ENCODE results near the gene CTRL.
"Not testable (repeated sequence)": the region's sequence is repeated elsewhere in the genome, so short reads cannot be mapped to it uniquely, and the experiment has no call there.

CTRL gene

DNA sequence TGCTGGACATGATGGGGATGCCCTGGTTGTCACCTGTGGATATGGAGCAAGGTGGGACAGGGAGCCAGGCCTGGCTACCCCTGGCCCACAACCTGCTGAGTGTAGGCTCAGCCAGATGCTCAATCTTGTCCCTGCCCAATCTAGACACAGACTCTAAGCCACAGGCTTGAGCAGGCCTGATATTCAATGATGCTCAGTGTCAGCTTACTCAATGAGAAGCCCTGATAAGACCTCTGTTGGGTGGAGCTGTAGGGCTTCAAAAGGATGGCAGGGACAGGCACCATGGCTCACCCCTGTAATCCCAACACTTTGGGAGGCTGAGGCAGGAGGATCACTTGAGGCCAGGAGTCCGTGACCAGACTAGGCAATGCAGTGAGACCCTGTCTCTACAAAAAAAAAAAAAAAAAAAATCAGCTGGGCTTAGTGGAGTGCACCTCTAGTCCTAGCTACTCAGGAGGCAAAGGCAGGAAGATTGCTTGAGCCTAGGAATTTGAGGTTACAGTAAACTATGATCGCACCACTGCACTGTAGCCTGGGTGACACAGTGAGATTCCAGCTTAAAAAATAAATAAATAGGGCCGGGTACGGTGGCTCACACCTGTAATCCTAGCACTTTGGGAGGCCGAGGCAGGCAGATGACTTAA lies 8.9 kb upstream of the CTRL start:
- no peak for DNase-seq

- DNase-seq, result no peak
These were observed 8.1 kb upstream of the CTRL start for GRCh38 chr16:67939507-67940445.

GRCh38 chr16:67937713-67938112 lies 6.1 kb upstream of the CTRL start:
- DNase-seq, result not testable (repeated sequence)

DNA sequence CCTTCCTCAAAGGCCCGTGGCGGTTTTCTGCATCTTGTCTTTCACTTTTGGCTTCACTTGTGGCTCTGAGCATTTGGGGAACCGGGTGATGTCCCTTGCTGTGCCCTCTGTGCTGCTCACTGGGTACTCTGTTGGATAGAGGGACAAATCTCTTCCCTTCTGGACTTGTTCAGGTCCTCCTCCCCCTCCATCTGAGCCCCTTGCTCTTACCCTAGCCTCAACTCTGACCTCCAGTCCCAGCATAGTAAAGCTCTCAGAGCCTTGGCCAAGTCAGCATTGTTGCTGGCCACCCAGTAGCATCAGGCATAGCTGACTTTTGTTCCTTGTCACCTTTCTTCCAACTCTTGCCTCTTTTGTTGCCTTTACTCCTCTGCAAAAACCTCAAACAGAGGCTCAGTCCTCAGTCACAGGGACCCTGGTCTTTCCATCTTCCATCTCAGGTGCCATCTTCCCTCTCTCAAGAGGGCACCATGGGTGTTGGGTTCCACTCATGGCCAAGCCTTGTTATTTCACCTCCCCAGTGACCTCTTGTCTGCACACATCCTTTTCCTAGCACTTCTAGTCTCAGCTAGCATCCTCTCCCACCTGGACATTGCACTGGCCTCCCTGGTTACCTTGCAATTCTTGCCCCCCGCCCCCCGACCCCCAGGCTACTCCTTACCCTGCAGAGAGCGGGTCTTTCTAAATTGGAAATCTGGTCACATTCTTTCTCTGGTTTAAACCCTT lies 5.4 kb upstream of the CTRL start:
- DNase-seq, result no peak

- DNase-seq, result no peak
These were observed 4.6 kb upstream of the CTRL start, which contains the start of gene PSMB10 for GRCh38 chr16:67936124-67936879. Gene PSMB10, minus strand, starts transcription at chr16:67936850. Its CDS starts 101 bp downstream, at chr16:67936749.

GRCh38 chr16:67935402-67936123 lies 3.9 kb upstream of the CTRL start:
- DNase-seq, result peak; percentile 91

DNA sequence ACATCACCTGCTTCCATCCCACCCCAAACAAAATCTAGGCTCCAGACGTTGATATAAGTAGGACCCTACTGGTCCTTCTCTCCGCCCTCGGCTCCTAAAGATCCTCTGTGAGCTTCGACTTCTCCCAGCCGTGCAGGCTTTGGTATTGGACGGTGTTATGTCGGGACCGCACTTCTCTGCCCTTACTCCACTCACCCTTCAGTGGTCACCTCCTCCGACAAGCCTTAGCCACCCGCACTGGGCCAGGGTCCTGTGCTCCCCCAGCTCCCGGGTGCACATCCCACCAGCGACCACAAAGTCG lies 3.4 kb upstream of the CTRL start:
- no peak for DNase-seq

- DNase-seq, result no peak
These were observed 2.8 kb upstream of the CTRL start for GRCh38 chr16:67934306-67935100.

DNA sequence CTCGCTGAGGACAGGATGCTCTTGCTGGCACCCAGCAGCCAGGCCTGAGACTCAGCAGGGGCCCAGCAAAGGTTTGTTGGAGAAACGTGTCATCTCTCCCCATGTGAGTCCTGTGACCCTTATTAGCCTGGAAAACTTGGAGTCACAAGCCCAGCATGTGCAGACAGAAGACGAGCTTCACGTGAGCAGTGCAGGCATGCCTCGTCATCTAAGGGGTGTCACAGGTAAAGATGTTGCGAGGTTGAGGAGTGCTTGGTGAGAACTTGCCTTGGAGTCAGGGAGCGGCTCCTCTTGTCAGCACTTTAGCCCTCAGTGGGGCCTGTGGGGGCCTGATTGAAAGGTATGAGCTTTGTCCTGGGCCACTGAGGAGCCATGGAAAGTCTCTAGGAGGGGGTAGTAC lies 2.1 kb upstream of the CTRL start:
- no peak for DNase-seq

GRCh38 chr16:67932462-67932840 lies 789 bp upstream of the CTRL start:
- DNase-seq, result no peak

- DNase-seq, result no peak
These were observed 917 bp downstream of the CTRL start for GRCh38 chr16:67930678-67931211.

DNA sequence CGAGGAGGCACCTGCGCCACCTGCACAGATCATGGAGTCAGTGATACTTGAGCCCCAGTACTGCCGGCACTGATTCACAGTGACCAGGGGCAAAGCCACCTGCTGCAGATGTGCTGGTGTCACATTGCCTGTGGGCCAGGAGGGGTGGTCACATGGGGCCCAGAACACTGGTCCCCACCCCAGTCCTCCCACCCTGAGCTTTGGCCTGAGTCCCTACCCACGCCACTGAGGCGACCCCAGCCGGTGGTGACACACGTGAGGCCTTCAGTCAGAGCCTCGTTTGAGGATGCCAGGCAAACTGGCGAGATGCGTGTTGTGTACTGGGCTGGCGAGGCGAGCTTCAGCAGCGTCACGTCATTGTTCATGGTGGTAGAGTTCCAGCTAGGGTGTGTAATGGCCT lies 1.5 kb downstream of the CTRL start:
- DNase-seq, result no peak

DNA sequence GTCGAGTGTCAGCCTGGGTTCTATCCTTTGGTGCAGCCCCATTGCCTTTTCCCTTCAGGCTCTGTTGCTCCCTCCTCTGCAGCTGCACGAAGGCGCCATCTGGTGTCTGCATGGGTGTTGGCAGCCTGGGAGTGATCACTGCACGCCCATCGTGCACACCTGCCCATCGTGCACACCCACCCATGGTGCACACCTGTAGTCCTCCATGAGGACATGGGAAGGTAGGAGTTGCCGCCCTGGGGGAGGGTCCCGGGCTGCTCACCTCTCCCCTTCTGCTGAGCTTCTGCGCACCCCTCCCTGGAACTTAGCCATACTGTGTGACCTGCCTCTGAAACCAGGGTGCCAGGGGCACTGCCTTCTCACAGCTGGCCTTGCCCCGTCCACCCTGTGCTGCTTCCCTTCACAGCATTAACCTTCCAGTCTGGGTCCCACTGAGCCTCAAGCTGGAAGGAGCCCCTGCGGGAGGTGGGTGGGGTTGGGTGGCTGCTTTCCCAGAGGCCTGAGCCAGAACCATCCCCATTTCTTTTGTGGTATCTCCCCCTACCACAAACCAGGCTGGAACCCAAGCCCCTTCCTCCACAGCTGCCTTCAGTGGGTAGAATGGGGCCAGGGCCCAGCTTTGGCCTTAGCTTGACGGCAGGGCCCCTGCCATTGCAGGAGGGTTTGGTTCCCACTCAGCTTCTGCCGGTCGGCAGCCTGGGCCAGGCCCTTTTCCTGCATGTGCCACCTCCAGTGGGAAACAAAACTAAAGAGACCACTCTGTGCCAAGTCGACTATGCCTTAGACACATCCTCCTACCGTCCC lies 2.9 kb downstream of the CTRL start:
- DNase-seq, result peak; percentile 29

DNA sequence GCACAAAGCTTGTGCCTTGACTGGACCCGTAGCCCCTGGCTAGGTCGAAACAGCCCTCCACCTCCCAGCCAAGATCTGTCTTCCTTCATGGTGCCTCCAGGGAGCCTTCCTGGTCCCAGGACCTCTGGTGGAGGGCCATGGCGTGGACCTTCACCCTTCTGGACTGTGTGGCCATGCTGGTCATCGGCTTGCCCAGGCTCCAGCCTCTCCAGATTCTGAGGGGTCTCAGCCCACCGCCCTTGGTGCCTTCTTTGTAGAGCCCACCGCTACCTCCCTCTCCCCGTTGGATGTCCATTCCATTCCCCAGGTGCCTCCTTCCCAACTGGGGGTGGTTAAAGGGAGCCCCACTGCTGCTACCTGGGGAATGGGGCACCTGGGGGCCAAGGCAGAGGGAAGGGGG lies 3.5 kb downstream of the CTRL start:
- no peak for DNase-seq

GRCh38 chr16:67927131-67927941 lies 4.3 kb downstream of the CTRL start:
- no peak for DNase-seq

GRCh38 chr16:67926181-67926750 lies 5.4 kb downstream of the CTRL start:
- no peak for DNase-seq

- DNase-seq, result no peak
These were observed 7.3 kb downstream of the CTRL start for GRCh38 chr16:67924140-67924906.

All from NCI-H2227 treated with DMSO at 0.1 percent for 48 hours (cell line).